SK-N-SH treated with all-trans-retinoic acid at 6 μM for 48 hours (cell line): Measurements from ENCODE around the gene FXR1.

Source experiments
- ATAC-seq: fragments of 200-7000 bp; cut with Tn5 transposase; 3 replicates; pipeline ENCODE4 v1.9.1; 2020; ENCODE audit warnings: mild to moderate bottlenecking, moderate library complexity
- BACH2 ChIP-seq: fragments of 250-450 bp; sonication (Bioruptor Pico); IDR thresholded peaks from 2 replicates; pipeline ENCODE4 v1.9.0; 2021; ENCODE audit warnings: mild to moderate bottlenecking, borderline replicate concordance
- CSDC2 ChIP-seq: fragments of 250-450 bp; sonication (Bioruptor Pico); IDR thresholded peaks from 2 replicates; pipeline ENCODE4 v1.5.0; 2020; ENCODE audit warnings: mild to moderate bottlenecking, moderate library complexity
- ESRRG ChIP-seq: fragments of 250-450 bp; sonication (Bioruptor Pico); IDR thresholded peaks from 2 replicates; pipeline ENCODE4 v1.6.1; 2021; ENCODE audit warnings: mild to moderate bottlenecking
- GLIS3 ChIP-seq: fragments of 250-450 bp; sonication (Bioruptor Pico); IDR thresholded peaks from 2 replicates; pipeline ENCODE4 v1.5.0; 2020; ENCODE audit warnings: mild to moderate bottlenecking, moderate library complexity
- ISL1 ChIP-seq: fragments of 250-450 bp; sonication (Bioruptor Pico); IDR thresholded peaks from 2 replicates; pipeline ENCODE4 v2.1.2; 2022; ENCODE audit warnings: mild to moderate bottlenecking, moderate library complexity
- PPARA ChIP-seq: fragments of 250-450 bp; sonication (Bioruptor Pico); IDR thresholded peaks from 2 replicates; pipeline ENCODE4 v1.5.0; 2020; ENCODE audit warnings: mild to moderate bottlenecking, borderline replicate concordance
- RARB ChIP-seq: fragments of 250-450 bp; sonication (Bioruptor Pico); IDR thresholded peaks from 2 replicates; pipeline ENCODE4 v1.8.0; 2021; ENCODE audit warnings: mild to moderate bottlenecking, moderate library complexity
- SNAI2 ChIP-seq: fragments of 250-450 bp; sonication (Bioruptor Pico); IDR thresholded peaks from 2 replicates; pipeline ENCODE4 v1.5.0; 2020; ENCODE audit warnings: mild to moderate bottlenecking, moderate library complexity
- TCF4 ChIP-seq: fragments of 250-450 bp; sonication (Bioruptor Pico); IDR thresholded peaks from 2 replicates; pipeline ENCODE4 v1.8.0; 2021; ENCODE audit warnings: mild to moderate bottlenecking, moderate library complexity, borderline replicate concordance
- TOX ChIP-seq: fragments of 250-450 bp; sonication (Bioruptor Pico); IDR thresholded peaks from 2 replicates; pipeline ENCODE4 v1.8.0; 2021; ENCODE audit warnings: mild to moderate bottlenecking, moderate library complexity, borderline replicate concordance
- ZC3H10 ChIP-seq: fragments of 250-450 bp; sonication (Bioruptor Pico); IDR thresholded peaks from 2 replicates; pipeline ENCODE4 v1.5.1; 2021; ENCODE audit warnings: mild to moderate bottlenecking, moderate library complexity
- ZFP3 ChIP-seq: fragments of 250-450 bp; sonication (Bioruptor Pico); IDR thresholded peaks from 2 replicates; pipeline ENCODE4 v1.5.0; 2020; ENCODE audit warnings: mild to moderate bottlenecking, moderate library complexity
- ZFP30 ChIP-seq: fragments of 450-650 bp; formaldehyde crosslinking; IDR thresholded peaks from 2 replicates; pipeline ENCODE4 v1.5.0; 2022; ENCODE audit warnings: mild to moderate bottlenecking, moderate library complexity
- ZNF565 ChIP-seq: fragments of 450-650 bp; formaldehyde crosslinking; conservative IDR thresholded peaks from 2 replicates; pipeline ENCODE4 v1.5.0; 2020; ENCODE audit warnings: low read depth, mild to moderate bottlenecking, moderate library complexity
- ZNF70 ChIP-seq: fragments of 450-650 bp; formaldehyde crosslinking; IDR thresholded peaks from 2 replicates; pipeline ENCODE4 v1.5.0; 2020; ENCODE audit warnings: mild to moderate bottlenecking, moderate library complexity
- ZNF8 ChIP-seq: fragments of 450-650 bp; formaldehyde crosslinking; IDR thresholded peaks from 2 replicates; pipeline ENCODE4 v1.5.0; 2020; ENCODE audit warnings: mild to moderate bottlenecking, moderate library complexity
- TF ChIP-seq, protein P1 (sequence below): fragments of 250-450 bp; sonication (Bioruptor Pico); IDR thresholded peaks from 2 replicates; pipeline ENCODE4 v1.8.0; 2021; ENCODE audit warnings: low read depth, mild to moderate bottlenecking, moderate library complexity, borderline replicate concordance
- TF ChIP-seq, protein P2 (sequence below): fragments of 250-450 bp; sonication (Bioruptor Pico); IDR thresholded peaks from 2 replicates; pipeline ENCODE4 v1.5.0; 2020; ENCODE audit warnings: mild to moderate bottlenecking, moderate library complexity
- TF ChIP-seq, protein P3 (sequence below): fragments of 250-450 bp; sonication (Bioruptor Pico); IDR thresholded peaks from 2 replicates; pipeline ENCODE4 v1.5.1; 2020; ENCODE audit warnings: low read depth, mild to moderate bottlenecking, moderate library complexity
- TF ChIP-seq, protein P4 (sequence below): fragments of 250-450 bp; sonication (Bioruptor Pico); IDR thresholded peaks from 2 replicates; pipeline ENCODE4 v1.8.0; 2020; ENCODE audit warnings: mild to moderate bottlenecking, moderate library complexity, borderline replicate concordance
- TF ChIP-seq, protein P5 (sequence below): fragments of 250-450 bp; sonication (Bioruptor Pico); IDR thresholded peaks from 2 replicates; pipeline ENCODE4 v1.5.1; 2021; ENCODE audit warnings: mild to moderate bottlenecking, moderate library complexity

FXR1 gene

DNA sequence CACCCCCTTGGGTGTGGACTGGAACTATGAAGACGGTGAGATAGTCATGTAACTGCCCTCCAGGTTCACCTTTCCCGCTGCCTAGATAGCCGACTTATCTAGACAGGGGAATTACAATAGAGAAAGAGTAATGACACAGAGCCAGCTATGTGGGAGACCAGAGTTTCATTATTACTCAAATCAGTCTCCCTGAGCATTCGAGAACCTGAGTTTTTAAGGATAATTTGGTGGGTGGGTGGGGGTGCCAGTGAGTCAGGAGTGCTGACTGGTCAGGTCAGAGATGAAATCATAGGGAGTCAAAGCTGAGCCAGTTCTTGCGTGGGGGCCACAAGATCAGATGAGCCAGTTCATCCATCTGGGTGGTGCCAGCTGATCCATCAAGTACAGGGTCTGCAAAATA is 96.8 kb downstream of the FXR1 start:
- ATAC-seq: no peak
- TF ChIP-seq ZNF70 (CRISPR knock-in tag) (no peak), GLIS3 (CRISPR knock-in tag) (no peak), ZFP3 (no peak), ZFP30 (no peak), TCF4 (CRISPR knock-in tag) (no peak), TOX (CRISPR knock-in tag) (no peak), ZNF8 (no peak)
- TF ChIP-seq, protein P1, sequence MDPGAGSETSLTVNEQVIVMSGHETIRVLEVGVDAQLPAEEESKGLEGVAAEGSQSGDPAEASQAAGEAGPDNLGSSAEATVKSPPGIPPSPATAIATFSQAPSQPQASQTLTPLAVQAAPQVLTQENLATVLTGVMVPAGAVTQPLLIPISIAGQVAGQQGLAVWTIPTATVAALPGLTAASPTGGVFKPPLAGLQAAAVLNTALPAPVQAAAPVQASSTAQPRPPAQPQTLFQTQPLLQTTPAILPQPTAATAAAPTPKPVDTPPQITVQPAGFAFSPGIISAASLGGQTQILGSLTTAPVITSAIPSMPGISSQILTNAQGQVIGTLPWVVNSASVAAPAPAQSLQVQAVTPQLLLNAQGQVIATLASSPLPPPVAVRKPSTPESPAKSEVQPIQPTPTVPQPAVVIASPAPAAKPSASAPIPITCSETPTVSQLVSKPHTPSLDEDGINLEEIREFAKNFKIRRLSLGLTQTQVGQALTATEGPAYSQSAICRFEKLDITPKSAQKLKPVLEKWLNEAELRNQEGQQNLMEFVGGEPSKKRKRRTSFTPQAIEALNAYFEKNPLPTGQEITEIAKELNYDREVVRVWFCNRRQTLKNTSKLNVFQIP (CRISPR knock-in tag): no peak
- TF ChIP-seq, all 23 proteins: peak for 0

DNA sequence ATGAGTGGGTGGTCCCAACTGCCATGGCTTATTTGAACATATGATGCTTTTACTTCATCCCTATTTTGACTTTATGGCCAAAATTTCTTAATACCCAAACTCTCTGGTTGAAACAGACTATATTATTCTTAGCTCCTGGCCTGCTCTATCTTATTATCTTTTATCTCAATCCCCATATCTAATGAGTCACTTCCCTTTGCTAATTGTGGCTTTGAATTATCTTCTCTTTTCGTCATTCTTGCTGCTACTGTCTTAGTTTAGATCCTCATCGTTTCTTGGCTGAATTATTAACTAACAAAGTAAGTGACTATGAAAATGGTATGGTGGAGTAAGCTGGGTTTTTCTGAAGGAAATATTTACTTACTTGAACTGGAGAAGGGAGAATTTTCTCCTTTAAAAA is 105.2 kb downstream of the FXR1 start:
- no peak for ATAC-seq
- no peak for TF ChIP-seq ZFP30
- TF ChIP-seq, protein P2, sequence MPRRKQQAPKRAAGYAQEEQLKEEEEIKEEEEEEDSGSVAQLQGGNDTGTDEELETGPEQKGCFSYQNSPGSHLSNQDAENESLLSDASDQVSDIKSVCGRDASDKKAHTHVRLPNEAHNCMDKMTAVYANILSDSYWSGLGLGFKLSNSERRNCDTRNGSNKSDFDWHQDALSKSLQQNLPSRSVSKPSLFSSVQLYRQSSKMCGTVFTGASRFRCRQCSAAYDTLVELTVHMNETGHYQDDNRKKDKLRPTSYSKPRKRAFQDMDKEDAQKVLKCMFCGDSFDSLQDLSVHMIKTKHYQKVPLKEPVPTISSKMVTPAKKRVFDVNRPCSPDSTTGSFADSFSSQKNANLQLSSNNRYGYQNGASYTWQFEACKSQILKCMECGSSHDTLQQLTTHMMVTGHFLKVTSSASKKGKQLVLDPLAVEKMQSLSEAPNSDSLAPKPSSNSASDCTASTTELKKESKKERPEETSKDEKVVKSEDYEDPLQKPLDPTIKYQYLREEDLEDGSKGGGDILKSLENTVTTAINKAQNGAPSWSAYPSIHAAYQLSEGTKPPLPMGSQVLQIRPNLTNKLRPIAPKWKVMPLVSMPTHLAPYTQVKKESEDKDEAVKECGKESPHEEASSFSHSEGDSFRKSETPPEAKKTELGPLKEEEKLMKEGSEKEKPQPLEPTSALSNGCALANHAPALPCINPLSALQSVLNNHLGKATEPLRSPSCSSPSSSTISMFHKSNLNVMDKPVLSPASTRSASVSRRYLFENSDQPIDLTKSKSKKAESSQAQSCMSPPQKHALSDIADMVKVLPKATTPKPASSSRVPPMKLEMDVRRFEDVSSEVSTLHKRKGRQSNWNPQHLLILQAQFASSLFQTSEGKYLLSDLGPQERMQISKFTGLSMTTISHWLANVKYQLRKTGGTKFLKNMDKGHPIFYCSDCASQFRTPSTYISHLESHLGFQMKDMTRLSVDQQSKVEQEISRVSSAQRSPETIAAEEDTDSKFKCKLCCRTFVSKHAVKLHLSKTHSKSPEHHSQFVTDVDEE (CRISPR knock-in tag): no peak
- no peak for TF ChIP-seq SNAI2 (CRISPR knock-in tag)
- TF ChIP-seq ZC3H10 (CRISPR knock-in tag): no peak
- TF ChIP-seq ZNF565: no peak
- TF ChIP-seq, protein P3, sequence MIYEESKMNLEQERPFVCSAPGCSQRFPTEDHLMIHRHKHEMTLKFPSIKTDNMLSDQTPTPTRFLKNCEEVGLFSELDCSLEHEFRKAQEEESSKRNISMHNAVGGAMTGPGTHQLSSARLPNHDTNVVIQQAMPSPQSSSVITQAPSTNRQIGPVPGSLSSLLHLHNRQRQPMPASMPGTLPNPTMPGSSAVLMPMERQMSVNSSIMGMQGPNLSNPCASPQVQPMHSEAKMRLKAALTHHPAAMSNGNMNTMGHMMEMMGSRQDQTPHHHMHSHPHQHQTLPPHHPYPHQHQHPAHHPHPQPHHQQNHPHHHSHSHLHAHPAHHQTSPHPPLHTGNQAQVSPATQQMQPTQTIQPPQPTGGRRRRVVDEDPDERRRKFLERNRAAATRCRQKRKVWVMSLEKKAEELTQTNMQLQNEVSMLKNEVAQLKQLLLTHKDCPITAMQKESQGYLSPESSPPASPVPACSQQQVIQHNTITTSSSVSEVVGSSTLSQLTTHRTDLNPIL: no peak
- TF ChIP-seq, protein P4, sequence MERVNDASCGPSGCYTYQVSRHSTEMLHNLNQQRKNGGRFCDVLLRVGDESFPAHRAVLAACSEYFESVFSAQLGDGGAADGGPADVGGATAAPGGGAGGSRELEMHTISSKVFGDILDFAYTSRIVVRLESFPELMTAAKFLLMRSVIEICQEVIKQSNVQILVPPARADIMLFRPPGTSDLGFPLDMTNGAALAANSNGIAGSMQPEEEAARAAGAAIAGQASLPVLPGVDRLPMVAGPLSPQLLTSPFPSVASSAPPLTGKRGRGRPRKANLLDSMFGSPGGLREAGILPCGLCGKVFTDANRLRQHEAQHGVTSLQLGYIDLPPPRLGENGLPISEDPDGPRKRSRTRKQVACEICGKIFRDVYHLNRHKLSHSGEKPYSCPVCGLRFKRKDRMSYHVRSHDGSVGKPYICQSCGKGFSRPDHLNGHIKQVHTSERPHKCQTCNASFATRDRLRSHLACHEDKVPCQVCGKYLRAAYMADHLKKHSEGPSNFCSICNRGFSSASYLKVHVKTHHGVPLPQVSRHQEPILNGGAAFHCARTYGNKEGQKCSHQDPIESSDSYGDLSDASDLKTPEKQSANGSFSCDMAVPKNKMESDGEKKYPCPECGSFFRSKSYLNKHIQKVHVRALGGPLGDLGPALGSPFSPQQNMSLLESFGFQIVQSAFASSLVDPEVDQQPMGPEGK (CRISPR knock-in tag): no peak
- no peak for TF ChIP-seq TCF4 (CRISPR knock-in tag)

DNA sequence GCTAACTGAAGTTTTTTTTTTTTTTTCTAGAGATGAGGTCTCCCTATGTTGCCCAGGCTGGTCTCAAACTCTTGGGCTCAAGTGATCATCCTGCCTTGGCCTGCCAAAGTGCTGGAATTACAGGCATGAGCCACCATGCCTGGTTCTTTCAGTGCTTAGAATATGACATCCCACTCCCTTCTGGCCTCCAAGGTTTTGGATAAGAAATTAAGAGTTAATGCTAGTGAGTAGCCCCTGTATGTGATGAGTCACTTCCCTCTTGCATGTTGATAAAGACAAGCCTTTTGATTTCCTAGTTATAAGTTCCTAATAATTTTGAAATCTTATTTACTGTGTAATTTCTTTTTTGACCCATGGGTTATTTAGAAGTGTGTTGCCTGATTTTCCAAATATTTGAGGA is 112.7 kb downstream of the FXR1 start:
- ATAC-seq: no peak
- TF ChIP-seq ZNF565 (no peak), RARB (CRISPR knock-in tag) (no peak), GLIS3 (CRISPR knock-in tag) (no peak), ZNF8 (no peak), ISL1 (no peak), SNAI2 (CRISPR knock-in tag) (no peak), ZC3H10 (CRISPR knock-in tag) (no peak), ZNF70 (CRISPR knock-in tag) (no peak), PPARA (CRISPR knock-in tag) (no peak), CSDC2 (CRISPR knock-in tag) (no peak), BACH2 (CRISPR knock-in tag) (no peak), ESRRG (CRISPR knock-in tag) (no peak), ZFP30 (no peak), TCF4 (CRISPR knock-in tag) (no peak)
- TF ChIP-seq, protein P2 (CRISPR knock-in tag): no peak
- TF ChIP-seq, protein P3: no peak
- TF ChIP-seq, protein P5, sequence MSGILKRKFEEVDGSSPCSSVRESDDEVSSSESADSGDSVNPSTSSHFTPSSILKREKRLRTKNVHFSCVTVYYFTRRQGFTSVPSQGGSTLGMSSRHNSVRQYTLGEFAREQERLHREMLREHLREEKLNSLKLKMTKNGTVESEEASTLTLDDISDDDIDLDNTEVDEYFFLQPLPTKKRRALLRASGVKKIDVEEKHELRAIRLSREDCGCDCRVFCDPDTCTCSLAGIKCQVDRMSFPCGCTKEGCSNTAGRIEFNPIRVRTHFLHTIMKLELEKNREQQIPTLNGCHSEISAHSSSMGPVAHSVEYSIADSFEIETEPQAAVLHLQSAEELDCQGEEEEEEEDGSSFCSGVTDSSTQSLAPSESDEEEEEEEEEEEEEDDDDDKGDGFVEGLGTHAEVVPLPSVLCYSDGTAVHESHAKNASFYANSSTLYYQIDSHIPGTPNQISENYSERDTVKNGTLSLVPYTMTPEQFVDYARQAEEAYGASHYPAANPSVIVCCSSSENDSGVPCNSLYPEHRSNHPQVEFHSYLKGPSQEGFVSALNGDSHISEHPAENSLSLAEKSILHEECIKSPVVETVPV (CRISPR knock-in tag): no peak
- TF ChIP-seq, protein P1 (CRISPR knock-in tag): no peak
